SK-N-MC (cell line): ENCODE measurements around the gene PDSS1.
A peak's percentile ranks its signal among the peaks of the same experiment; 100 is the strongest.

Experiments
- DNase-seq: peaks from one replicate; pipeline ENCODE4 v3.0.0-alpha.2; 2011; ENCODE audit warnings: low read depth, low spot score
- H3K27ac ChIP-seq: fragments of 200-600 bp; sonication (generic); 2 replicates; pipeline ENCODE4 v1.5.1; 2016; ENCODE audit warnings: mixed run types
- H3K36me3 ChIP-seq: fragments of 200-600 bp; sonication (generic); 2 replicates; pipeline ENCODE4 v1.6.1; 2017; ENCODE audit warnings: antibody characterized with exemption, low read length, mixed read lengths; ENCODE audit not compliant: insufficient read depth
- H3K4me3 ChIP-seq: fragments of 200-600 bp; sonication (generic); 2 replicates; pipeline ENCODE4 v1.5.1; 2016
- H3K9ac ChIP-seq: fragments of 200-600 bp; sonication (generic); 2 replicates; pipeline ENCODE4 v1.8.0; 2017; ENCODE audit warnings: mixed run types, mixed read lengths; ENCODE audit not compliant: insufficient read length
- H3K9me3 ChIP-seq: fragments of 200-600 bp; sonication (generic); 2 replicates; pipeline ENCODE4 v1.6.1; 2017; ENCODE audit warnings: low read depth, mild to moderate bottlenecking, antibody characterized with exemption, low read length, moderate library complexity, mixed read lengths
- EZH2 ChIP-seq: fragments of 200-600 bp; sonication (generic); IDR thresholded peaks from one replicate; pipeline ENCODE4 v1.6.1; 2017; ENCODE audit warnings: antibody characterized with exemption
- FOXP2 ChIP-seq: optimal IDR thresholded peaks from 2 replicates; pipeline ENCODE3; 2011; ENCODE audit warnings: mild to moderate bottlenecking, moderate library complexity; ENCODE audit not compliant: insufficient read depth; ENCODE audit errors: extremely low read length, control extremely low read depth
- POLR2AphosphoS5 ChIP-seq: IDR thresholded peaks from 2 replicates; pipeline ENCODE4 v1.6.1; 2012; ENCODE audit warnings: mild to moderate bottlenecking, low read depth, low read length, borderline replicate concordance

PDSS1 gene

GRCh38 chr10:26743091-26743490 lies 45.6 kb downstream of the PDSS1 start:
- no peak overlapping the region for H3K4me3 ChIP-seq
- no peak for TF ChIP-seq EZH2
- no peak for TF ChIP-seq POLR2AphosphoS5
- no peak for TF ChIP-seq FOXP2
- H3K36me3 ChIP-seq = peaks cover 66% of the 10 kb centered on the region
- no peak overlapping the region for H3K9ac ChIP-seq
- H3K27ac ChIP-seq = 0 out of 2 replicates have a peak overlapping the region, but pooled peaks have one; percentile 50
- no peaks in the 10 kb centered on the region for H3K9me3 ChIP-seq
- no peak for DNase-seq

DNA sequence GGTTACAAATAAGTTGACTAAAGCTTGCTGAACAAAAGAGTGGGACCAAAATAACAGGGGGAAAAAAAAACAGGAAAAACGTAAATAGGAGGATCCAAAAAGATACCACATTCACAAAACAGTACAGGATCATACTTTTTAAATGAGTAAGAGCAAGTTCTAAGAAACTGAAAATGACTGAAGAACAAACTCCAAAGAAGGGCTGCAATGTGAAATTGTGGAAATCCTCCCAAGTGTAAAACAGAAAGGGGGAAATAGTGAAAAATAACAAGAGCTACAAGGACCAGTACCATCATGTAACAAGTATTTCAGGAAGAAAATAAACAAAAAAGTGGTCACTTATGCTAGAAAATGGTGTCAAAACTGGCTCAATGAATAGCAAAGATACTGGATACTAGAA lies 46.3 kb downstream of the PDSS1 start:
- H3K9me3 ChIP-seq = no peaks in the 10 kb centered on the region
- no peak for DNase-seq
- no peak overlapping the region for H3K4me3 ChIP-seq
- H3K27ac ChIP-seq = peak overlapping the region; percentile 50; the same call in 1 of the 2 replicates
- no peak overlapping the region for H3K9ac ChIP-seq
- TF ChIP-seq POLR2AphosphoS5 (no peak), EZH2 (no peak), FOXP2 (no peak)
- peaks cover 66% of the 10 kb centered on the region for H3K36me3 ChIP-seq

GRCh38 chr10:26746061-26746460 lies 48.6 kb downstream of the PDSS1 start:
- peak overlapping the region; percentile 11; the same call in 1 of the 2 replicates for H3K27ac ChIP-seq
- H3K36me3 ChIP-seq = peaks cover 59% of the 10 kb centered on the region
- no peak overlapping the region for H3K9ac ChIP-seq
- no peaks in the 10 kb centered on the region for H3K9me3 ChIP-seq
- no peak overlapping the region for H3K4me3 ChIP-seq
- TF ChIP-seq EZH2 (no peak), FOXP2 (no peak), POLR2AphosphoS5 (no peak)
- DNase-seq = no peak

DNA sequence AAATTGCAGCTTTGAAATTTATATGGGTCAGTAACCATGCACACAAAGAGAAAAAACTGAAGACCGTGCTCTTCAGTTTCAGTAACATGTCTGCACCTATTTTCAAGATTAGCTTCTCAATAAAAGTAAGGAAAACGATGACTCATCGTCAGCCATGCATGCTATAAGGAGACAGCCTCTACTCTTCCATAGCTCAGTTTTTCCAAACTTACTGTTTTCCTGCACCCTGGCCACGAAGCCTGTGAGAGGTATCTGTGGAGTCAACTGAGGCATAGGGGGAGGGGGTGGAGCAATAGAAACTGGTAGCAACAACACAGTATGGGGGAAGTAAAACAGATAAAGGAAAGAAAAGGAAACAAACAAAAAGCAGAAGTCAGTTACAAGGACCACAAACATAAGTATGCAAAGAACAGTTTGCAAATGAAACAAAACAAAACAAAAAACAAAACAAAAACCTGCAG lies 58.0 kb downstream of the PDSS1 start:
- no peak for TF ChIP-seq POLR2AphosphoS5
- no peak for TF ChIP-seq FOXP2
- TF ChIP-seq EZH2 = no peak
- no peak for DNase-seq
- no peak overlapping the region for H3K9ac ChIP-seq

DNA sequence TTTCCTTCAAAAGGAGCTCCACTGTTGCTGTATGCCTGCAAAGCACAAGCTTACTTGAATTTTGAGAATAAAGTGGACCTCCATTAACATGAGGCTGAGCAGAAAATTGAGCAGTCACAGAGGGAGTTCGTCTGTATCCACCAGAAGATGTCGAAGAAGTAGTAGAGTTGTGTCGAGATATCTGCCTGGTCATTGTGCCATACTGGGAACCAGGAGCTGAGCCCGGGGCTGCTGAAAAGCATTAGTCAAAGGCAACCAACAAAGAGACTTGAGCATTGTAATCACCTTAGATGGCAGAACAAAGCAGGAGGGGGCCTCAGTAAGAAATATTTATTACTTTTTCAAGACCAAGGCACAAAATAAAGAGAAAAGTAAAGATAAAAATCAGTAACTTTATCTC lies 61.5 kb downstream of the PDSS1 start:
- H3K9me3 ChIP-seq = no peaks in the 10 kb centered on the region
- no peak overlapping the region for H3K27ac ChIP-seq
- H3K4me3 ChIP-seq = no peak overlapping the region
- no peak for DNase-seq
- H3K36me3 ChIP-seq = no peaks in the 10 kb centered on the region
- TF ChIP-seq EZH2 = no peak
- TF ChIP-seq FOXP2 = no peak
- no peak for TF ChIP-seq POLR2AphosphoS5
- no peak overlapping the region for H3K9ac ChIP-seq

More for the DNA sequence above, 58.0 kb downstream of the PDSS1 start:
- Histone ChIP-seq H3K9me3 (no peaks in the 10 kb centered on the region), H3K4me3 (no peak overlapping the region), H3K27ac (no peak overlapping the region), H3K36me3 (0 out of 2 replicates have a peak, but pooled peaks cover 3% of the 10 kb centered on the region)

DNA sequence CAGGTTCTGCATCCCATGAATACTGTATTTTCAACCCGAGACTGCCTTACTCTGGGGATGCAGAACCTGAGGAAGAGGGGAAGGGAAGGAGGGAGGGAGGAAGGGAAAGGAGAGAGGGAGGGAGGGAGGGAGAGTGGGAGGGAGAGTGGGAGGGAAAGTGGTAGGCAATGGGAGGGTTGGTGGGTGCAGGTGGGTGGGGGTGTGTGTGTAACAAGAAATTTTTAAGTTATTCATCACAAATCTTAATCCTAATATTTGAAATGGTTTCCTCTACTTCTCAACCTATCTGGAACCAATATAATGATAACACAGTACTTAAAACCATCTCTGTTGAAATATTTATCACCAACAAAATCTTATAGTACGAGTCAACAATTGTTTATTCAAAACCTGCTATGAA lies 68.0 kb downstream of the PDSS1 start:
- Histone ChIP-seq H3K4me3 (no peak overlapping the region), H3K9ac (no peak overlapping the region), H3K9me3 (no peaks in the 10 kb centered on the region), H3K27ac (no peak overlapping the region), H3K36me3 (no peaks in the 10 kb centered on the region)
- no peak for DNase-seq
- no peak for TF ChIP-seq POLR2AphosphoS5
- no peak for TF ChIP-seq EZH2
- no peak for TF ChIP-seq FOXP2

DNA sequence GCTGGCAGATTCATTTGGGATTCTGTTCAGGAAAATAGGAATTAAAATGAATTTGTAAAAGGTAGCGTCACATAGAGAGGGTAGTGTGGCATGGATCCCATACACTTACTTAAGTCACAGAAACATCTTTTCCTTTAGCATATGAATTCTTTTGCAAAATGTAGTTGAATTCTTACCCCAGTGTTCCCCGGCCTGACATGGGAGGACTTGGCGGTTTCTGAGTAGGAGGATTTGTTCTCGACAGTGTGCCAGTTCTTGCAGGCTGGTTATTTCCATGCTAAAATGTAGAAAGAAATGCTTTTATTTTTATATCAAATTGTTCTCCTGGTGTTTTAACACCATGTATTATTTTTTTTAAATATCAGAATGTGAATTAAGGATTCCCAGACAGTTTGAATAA lies 72.6 kb downstream of the PDSS1 start:
- no peaks in the 10 kb centered on the region for H3K9me3 ChIP-seq
- H3K4me3 ChIP-seq = no peak overlapping the region
- H3K9ac ChIP-seq = no peak overlapping the region
- DNase-seq = no peak
- TF ChIP-seq FOXP2 (no peak), POLR2AphosphoS5 (no peak), EZH2 (no peak)
- no peaks in the 10 kb centered on the region for H3K36me3 ChIP-seq
- no peak overlapping the region for H3K27ac ChIP-seq

DNA sequence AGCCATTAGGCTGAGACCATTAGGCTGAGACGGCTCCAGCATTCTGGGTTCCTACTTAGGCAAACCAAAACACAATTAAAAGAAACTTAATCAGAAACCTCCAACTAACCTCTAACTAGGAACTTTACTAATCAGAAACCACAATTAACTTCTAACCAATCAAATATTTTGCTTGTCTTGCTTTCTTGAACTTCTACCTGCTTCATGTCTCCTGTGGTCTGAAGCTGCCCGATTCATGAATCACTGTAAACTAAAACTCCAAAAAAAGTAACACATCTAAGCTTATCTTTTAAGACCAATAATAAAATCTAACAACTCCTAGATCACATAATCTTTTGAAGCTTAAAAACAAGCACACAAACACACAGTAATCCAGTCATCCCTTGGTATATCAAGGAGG lies 76.1 kb downstream of the PDSS1 start:
- no peak overlapping the region for H3K4me3 ChIP-seq
- no peaks in the 10 kb centered on the region for H3K36me3 ChIP-seq
- no peaks in the 10 kb centered on the region for H3K9me3 ChIP-seq
- DNase-seq = no peak
- H3K9ac ChIP-seq = no peak overlapping the region
- H3K27ac ChIP-seq = no peak overlapping the region
- TF ChIP-seq FOXP2 (no peak), POLR2AphosphoS5 (no peak), EZH2 (no peak)

- Histone ChIP-seq H3K9me3 (no peaks in the 10 kb centered on the region), H3K36me3 (no peaks in the 10 kb centered on the region), H3K27ac (no peak overlapping the region), H3K4me3 (no peak overlapping the region), H3K9ac (no peak overlapping the region)
- TF ChIP-seq POLR2AphosphoS5 (no peak), FOXP2 (no peak), EZH2 (no peak)
- DNase-seq = no peak
These were observed 78.8 kb downstream of the PDSS1 start for GRCh38 chr10:26776258-26776657.
